ENCODE measurements around the gene PRKCA. TPM values are rescaled to one million over a fixed set of nuclear protein-coding genes. Genes with fewer than 3 reads are reported as not detected.

The PRKCA gene
- total RNA-seq, 1 donor from 2014 or later = 15.5 TPM

DNA sequence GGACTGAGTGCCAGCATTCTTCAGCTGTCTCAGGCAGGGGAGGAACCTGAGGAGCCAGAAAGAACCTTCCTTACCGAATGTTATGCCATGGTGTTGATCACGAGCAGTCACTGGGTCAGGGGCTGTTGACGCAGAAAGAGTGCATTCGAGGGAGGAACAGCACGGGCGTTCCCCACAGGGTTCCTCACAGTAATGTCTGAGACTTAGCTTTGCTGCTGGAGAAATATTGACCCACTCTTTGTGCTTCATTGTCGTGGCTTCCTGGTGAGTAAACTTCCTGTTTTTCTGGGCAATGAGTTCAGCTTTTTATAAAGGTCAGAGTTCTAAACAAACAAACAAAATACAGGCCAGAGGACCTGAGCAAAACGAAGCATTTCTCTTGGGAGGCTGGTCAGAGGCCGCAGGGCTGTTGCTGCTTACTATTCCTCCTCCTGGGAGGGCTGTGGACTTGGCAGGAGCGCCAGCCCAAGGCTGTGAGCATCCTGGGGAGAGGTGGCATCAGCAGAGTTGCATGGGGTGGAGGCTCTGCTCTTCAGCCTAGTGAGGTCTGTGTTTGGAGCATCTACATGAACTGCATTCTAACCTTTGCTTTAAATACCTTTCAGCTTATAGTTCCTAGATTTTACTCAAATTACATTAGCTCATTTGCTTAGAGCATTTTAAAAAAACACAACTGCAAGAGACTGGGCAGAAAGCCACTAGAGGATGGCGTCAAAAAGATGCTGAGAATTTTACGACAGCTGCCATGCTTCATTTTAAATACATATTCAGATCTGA, 389.4 kb downstream of the PRKCA start:
- H3K36me3 ChIP-seq = no peaks in the 10 kb centered on the region
- peak; percentile 58 to 61 for DNase-seq (ENCODE audit: extremely low spot score in 2 of 2)
- TF ChIP-seq POLR2A (IDR thresholded peaks at IDR 0.05) (no peak), CTCF (IDR thresholded peaks at IDR 0.05) (no peak), POLR2AphosphoS5 (IDR thresholded peaks at IDR 0.05; ENCODE audit: insufficient read depth in 1 of 2, low read depth in 1 of 2) (no peak)
- no peak overlapping the region for H3K27ac ChIP-seq
- H3K4me3 ChIP-seq = no peak overlapping the region
- intact Hi-C loops (cut with DNase I) = no loop called here
- no peaks in the 10 kb centered on the region for H3K4me1 ChIP-seq
- H3K9me3 ChIP-seq = no peaks in the 10 kb centered on the region
- H3K27me3 ChIP-seq = no peaks in the 10 kb centered on the region

- TF ChIP-seq POLR2AphosphoS5 (IDR thresholded peaks at IDR 0.05; ENCODE audit: insufficient read depth in 1 of 2, low read depth in 1 of 2) = no peak
- TF ChIP-seq POLR2A (IDR thresholded peaks at IDR 0.05) = no peak
- no peak for TF ChIP-seq CTCF (IDR thresholded peaks at IDR 0.05)
- H3K27ac ChIP-seq = no peak overlapping the region
- no peaks in the 10 kb centered on the region for H3K4me1 ChIP-seq
- intact Hi-C loops (cut with DNase I) = no loop called here
- DNase-seq (ENCODE audit: extremely low spot score in 2 of 2) = peak; percentile 32 to 74
- H3K9me3 ChIP-seq = no peaks in the 10 kb centered on the region
- H3K36me3 ChIP-seq = no peaks in the 10 kb centered on the region
- no peaks in the 10 kb centered on the region for H3K27me3 ChIP-seq
- H3K4me3 ChIP-seq = no peak overlapping the region
Observed at GRCh38 chr17:66692421-66692690, 389.9 kb downstream of the PRKCA start.

DNA sequence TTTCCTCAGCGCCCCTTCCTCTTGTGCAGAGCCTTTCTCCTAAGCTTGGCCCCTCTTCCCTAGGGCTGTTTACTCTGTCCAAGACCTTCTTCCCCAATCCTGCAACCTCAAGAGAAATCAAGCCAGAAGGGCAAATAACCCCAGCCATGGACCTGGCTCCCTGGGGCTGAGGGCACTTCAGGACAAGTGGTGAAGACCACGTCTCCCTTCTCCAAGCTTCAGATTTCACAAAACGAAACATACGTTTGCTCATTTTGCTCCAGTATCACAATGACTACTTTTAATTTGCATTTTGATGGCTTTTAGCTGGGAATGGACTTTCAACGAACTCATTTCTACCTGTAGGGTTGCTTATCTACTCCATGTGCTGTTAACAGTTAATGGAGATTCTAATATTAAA, 392.7 kb downstream of the PRKCA start:
- intact Hi-C loops (cut with DNase I) = no loop called here
- H3K36me3 ChIP-seq = no peaks in the 10 kb centered on the region
- H3K9me3 ChIP-seq = no peaks in the 10 kb centered on the region
- no peaks in the 10 kb centered on the region for H3K4me1 ChIP-seq
- no peak overlapping the region for H3K27ac ChIP-seq
- TF ChIP-seq CTCF (IDR thresholded peaks at IDR 0.05) = no peak
- no peak for TF ChIP-seq POLR2A (IDR thresholded peaks at IDR 0.05)
- no peak for TF ChIP-seq POLR2AphosphoS5 (IDR thresholded peaks at IDR 0.05; ENCODE audit: insufficient read depth in 1 of 2, low read depth in 1 of 2)
- H3K27me3 ChIP-seq = no peaks in the 10 kb centered on the region
- peak; percentile 47 to 55 for DNase-seq (ENCODE audit: extremely low spot score in 2 of 2)
- no peak overlapping the region for H3K4me3 ChIP-seq

GRCh38 chr17:66698270-66698669, 395.9 kb downstream of the PRKCA start:
- DNase-seq (ENCODE audit: extremely low spot score in 2 of 2) = no peak
- TF ChIP-seq CTCF (IDR thresholded peaks at IDR 0.05) (no peak), POLR2A (IDR thresholded peaks at IDR 0.05) (no peak), POLR2AphosphoS5 (IDR thresholded peaks at IDR 0.05; ENCODE audit: insufficient read depth in 1 of 2, low read depth in 1 of 2) (no peak)
- no peaks in the 10 kb centered on the region for H3K36me3 ChIP-seq
- H3K9me3 ChIP-seq = no peaks in the 10 kb centered on the region
- no peak overlapping the region for H3K27ac ChIP-seq
- intact Hi-C loops (cut with DNase I) = no loop called here
- no peaks in the 10 kb centered on the region for H3K27me3 ChIP-seq
- no peak overlapping the region for H3K4me3 ChIP-seq
- H3K4me1 ChIP-seq = no peaks in the 10 kb centered on the region

DNA sequence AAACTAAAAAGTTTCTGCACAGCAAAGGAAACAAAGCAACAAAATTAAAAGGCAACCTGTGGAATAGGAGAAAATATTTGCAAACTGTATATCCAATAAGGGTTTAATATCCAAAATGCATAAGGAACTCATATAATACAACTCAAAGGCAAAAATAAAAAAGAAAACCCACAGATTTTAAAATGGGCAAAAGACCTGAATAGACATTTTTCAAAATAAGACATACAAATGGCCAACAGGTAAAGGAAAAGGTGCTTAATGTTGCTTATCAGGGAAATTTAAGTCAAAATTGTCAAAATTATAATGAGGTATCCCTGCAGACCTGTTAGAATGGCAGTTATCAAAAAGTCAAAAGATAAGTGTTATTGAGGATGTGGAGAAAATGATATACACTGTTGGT, 399.0 kb downstream of the PRKCA start:
- no peak for DNase-seq (ENCODE audit: extremely low spot score in 2 of 2)
- H3K4me3 ChIP-seq = no peak overlapping the region
- H3K36me3 ChIP-seq = no peaks in the 10 kb centered on the region
- no peaks in the 10 kb centered on the region for H3K4me1 ChIP-seq
- no peaks in the 10 kb centered on the region for H3K27me3 ChIP-seq
- H3K27ac ChIP-seq = no peak overlapping the region
- no peak for TF ChIP-seq CTCF (IDR thresholded peaks at IDR 0.05)
- TF ChIP-seq POLR2A (IDR thresholded peaks at IDR 0.05) = no peak
- TF ChIP-seq POLR2AphosphoS5 (IDR thresholded peaks at IDR 0.05; ENCODE audit: insufficient read depth in 1 of 2, low read depth in 1 of 2) = no peak
- no peaks in the 10 kb centered on the region for H3K9me3 ChIP-seq
- intact Hi-C loops (cut with DNase I) = no loop called here

All from vagina (tissue), 2 donors.